Upper lobe of right lung (tissue), 1 donor: ENCODE data around the gene EIF4E. TPM values are rescaled to one million over a fixed set of nuclear protein-coding genes. Genes with fewer than 3 reads are reported as not detected.
"Not testable (repeated sequence)": the region's sequence is repeated elsewhere in the genome, so short reads cannot be mapped to it uniquely, and the experiment has no call there.

Source experiments
- ATAC-seq: fragments of 200-7000 bp; cut with Tn5 transposase; one replicate; pipeline ENCODE4 v1.9.1; 2020; ENCODE audit warnings: mild to moderate bottlenecking, moderate library complexity
- DNase-seq: peaks from one replicate; pipeline ENCODE4 v3.0.0-alpha.2; 2020
- H3K27ac ChIP-seq: fragments of 200-600 bp; one replicate; pipeline ENCODE4 v1.8.0; 2022
- H3K27me3 ChIP-seq: fragments of 200-600 bp; one replicate; pipeline ENCODE4 v1.8.0; 2022; ENCODE audit warnings: mild to moderate bottlenecking
- H3K36me3 ChIP-seq: fragments of 200-600 bp; one replicate; pipeline ENCODE4 v1.8.0; 2022
- H3K4me1 ChIP-seq: fragments of 200-600 bp; one replicate; pipeline ENCODE4 v1.8.0; 2022
- H3K4me3 ChIP-seq: fragments of 200-600 bp; one replicate; pipeline ENCODE4 v1.8.0; 2022; ENCODE audit warnings: mild to moderate bottlenecking
- H3K9me3 ChIP-seq: fragments of 200-600 bp; one replicate; pipeline ENCODE4 v1.8.0; 2022
- intact Hi-C: fragments of 100-400 bp; cut with DNase I; formaldehyde crosslinking; loops from one replicate; pipeline ENCODE4 v1.11.0; 2022
- total RNA-seq: library from RNA; stranded (reverse); fragmentation: NEBNext Ultra II Directional; extraction: Animal tissue kit (Norgen Biotek cat#: 25700); gene quantifications from one replicate; pipeline ENCODE4 v1.2.1, GENCODE V29; 2021
- TF ChIP-seq, protein P1 (sequence below): fragments of 200-600 bp; IDR thresholded peaks from one replicate; pipeline ENCODE4 v1.8.0; 2022; ENCODE audit warnings: antibody characterized with exemption
- donor health status: DM: no; HTN: yes; CAD: no; lungs with severe emphysema.

The EIF4E gene
- total RNA-seq, 1 donor from 2014 or later: 58.6 TPM

GRCh38 chr4:98929341-98930267, 671 bp upstream of the EIF4E start:
- Histone ChIP-seq H3K4me3 (peak overlapping the region; percentile 99), H3K27me3 (no peaks in the 10 kb centered on the region), H3K36me3 (peaks cover 4% of the 10 kb centered on the region), H3K9me3 (no peaks in the 10 kb centered on the region), H3K4me1 (peaks cover 19% of the 10 kb centered on the region), H3K27ac (peak overlapping the region; percentile 88)
- intact Hi-C loops: no loop called here
- DNase-seq (peak; percentile 82), ATAC-seq (peak; percentile 69)
- TF ChIP-seq, protein P1, sequence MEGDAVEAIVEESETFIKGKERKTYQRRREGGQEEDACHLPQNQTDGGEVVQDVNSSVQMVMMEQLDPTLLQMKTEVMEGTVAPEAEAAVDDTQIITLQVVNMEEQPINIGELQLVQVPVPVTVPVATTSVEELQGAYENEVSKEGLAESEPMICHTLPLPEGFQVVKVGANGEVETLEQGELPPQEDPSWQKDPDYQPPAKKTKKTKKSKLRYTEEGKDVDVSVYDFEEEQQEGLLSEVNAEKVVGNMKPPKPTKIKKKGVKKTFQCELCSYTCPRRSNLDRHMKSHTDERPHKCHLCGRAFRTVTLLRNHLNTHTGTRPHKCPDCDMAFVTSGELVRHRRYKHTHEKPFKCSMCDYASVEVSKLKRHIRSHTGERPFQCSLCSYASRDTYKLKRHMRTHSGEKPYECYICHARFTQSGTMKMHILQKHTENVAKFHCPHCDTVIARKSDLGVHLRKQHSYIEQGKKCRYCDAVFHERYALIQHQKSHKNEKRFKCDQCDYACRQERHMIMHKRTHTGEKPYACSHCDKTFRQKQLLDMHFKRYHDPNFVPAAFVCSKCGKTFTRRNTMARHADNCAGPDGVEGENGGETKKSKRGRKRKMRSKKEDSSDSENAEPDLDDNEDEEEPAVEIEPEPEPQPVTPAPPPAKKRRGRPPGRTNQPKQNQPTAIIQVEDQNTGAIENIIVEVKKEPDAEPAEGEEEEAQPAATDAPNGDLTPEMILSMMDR: no peak

DNA sequence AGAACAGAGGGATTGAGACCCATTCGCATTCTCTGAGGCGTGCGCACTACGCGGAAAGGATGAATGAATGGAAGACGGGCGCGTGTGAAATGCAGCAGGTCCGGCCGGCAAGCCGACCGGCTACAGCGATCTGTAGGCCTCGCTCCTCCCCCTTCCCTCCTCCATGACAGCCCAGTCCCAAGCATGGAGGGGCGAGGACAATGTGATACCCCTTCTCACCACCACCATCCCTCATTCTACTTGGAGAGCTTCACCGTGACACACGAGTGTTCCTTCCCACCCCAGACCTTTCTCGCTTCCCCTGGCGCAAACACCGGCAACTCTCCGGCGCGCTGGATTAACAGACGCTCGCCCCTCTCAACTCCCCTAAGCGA, 815 bp downstream of the EIF4E start:
- H3K4me3 ChIP-seq: peak overlapping the region; percentile 99
- intact Hi-C loops: no loop called here

GRCh38 chr4:98926257-98926656, 2.7 kb downstream of the EIF4E start:
- DNase-seq, H3K9me3 ChIP-seq, H3K4me3 ChIP-seq, H3K36me3 ChIP-seq, ATAC-seq, intact Hi-C loops, H3K27me3 ChIP-seq, H3K27ac ChIP-seq: not testable (repeated sequence)
- peaks cover 19% of the 10 kb centered on the region for H3K4me1 ChIP-seq

More for the DNA sequence above, 815 bp downstream of the EIF4E start:
- Histone ChIP-seq H3K9me3 (no peaks in the 10 kb centered on the region), H3K27me3 (no peaks in the 10 kb centered on the region), H3K27ac (peak overlapping the region; percentile 88), H3K36me3 (peaks cover 4% of the 10 kb centered on the region), H3K4me1 (peaks cover 19% of the 10 kb centered on the region)
- TF ChIP-seq, protein P1: no peak
- ATAC-seq (peak; percentile 67), DNase-seq (peak; percentile 80)

DNA sequence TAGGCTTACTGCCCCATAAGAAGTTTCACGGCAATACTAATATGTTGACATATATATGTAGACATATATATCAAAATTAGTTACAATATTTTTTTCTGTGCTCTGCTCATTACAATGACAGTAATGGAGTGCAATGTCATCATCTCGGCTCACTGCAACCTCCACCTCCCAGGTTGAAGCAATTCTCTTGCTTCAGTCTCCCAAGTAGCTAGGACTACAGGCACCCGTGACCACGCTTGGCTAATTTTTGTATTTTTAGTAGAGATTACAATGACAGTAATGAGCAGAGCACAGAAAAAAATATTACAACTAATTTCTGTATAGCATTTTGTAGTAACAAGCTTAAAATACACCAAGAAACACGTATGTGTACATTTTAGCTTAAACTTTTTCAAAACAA, 7.6 kb downstream of the EIF4E start:
- H3K36me3 ChIP-seq: peaks cover 12% of the 10 kb centered on the region
- ATAC-seq: no peak
- TF ChIP-seq, protein P1: no peak
- H3K27me3 ChIP-seq: no peaks in the 10 kb centered on the region
- no peak overlapping the region for H3K4me3 ChIP-seq
- H3K9me3 ChIP-seq: no peaks in the 10 kb centered on the region
- no peak overlapping the region for H3K27ac ChIP-seq
- intact Hi-C loops: no loop called here
- DNase-seq: no peak
- H3K4me1 ChIP-seq: peaks cover 5% of the 10 kb centered on the region

GRCh38 chr4:98919996-98920395, 8.9 kb downstream of the EIF4E start:
- intact Hi-C loops: no loop called here
- peaks cover 5% of the 10 kb centered on the region for H3K4me1 ChIP-seq
- DNase-seq (no peak), ATAC-seq (no peak)
- TF ChIP-seq, protein P1: no peak
- no peak overlapping the region for H3K27ac ChIP-seq
- no peaks in the 10 kb centered on the region for H3K9me3 ChIP-seq
- no peak overlapping the region for H3K4me3 ChIP-seq
- peaks cover 8% of the 10 kb centered on the region for H3K36me3 ChIP-seq
- no peaks in the 10 kb centered on the region for H3K27me3 ChIP-seq

- H3K4me3 ChIP-seq, ATAC-seq, intact Hi-C loops, H3K27ac ChIP-seq, H3K36me3 ChIP-seq, H3K9me3 ChIP-seq, DNase-seq, H3K27me3 ChIP-seq: not testable (repeated sequence)
- H3K4me1 ChIP-seq: peaks cover 10% of the 10 kb centered on the region
These were observed 18.2 kb downstream of the EIF4E start for GRCh38 chr4:98910728-98911127.
